NOMO-1 (cell line): Measurements from ENCODE around the gene GPATCH1.
"Not testable (repeated sequence)": the region's sequence is repeated elsewhere in the genome, so short reads cannot be mapped to it uniquely, and the experiment has no call there.

Source experiments
- DNase-seq, 2 experiments: peaks; one replicate each; lab custom pipeline; 2025; ENCODE audit not compliant: unreplicated experiment in 2 of 2; lab: John Stamatoyannopoulos, UW

GPATCH1 gene, protein sequence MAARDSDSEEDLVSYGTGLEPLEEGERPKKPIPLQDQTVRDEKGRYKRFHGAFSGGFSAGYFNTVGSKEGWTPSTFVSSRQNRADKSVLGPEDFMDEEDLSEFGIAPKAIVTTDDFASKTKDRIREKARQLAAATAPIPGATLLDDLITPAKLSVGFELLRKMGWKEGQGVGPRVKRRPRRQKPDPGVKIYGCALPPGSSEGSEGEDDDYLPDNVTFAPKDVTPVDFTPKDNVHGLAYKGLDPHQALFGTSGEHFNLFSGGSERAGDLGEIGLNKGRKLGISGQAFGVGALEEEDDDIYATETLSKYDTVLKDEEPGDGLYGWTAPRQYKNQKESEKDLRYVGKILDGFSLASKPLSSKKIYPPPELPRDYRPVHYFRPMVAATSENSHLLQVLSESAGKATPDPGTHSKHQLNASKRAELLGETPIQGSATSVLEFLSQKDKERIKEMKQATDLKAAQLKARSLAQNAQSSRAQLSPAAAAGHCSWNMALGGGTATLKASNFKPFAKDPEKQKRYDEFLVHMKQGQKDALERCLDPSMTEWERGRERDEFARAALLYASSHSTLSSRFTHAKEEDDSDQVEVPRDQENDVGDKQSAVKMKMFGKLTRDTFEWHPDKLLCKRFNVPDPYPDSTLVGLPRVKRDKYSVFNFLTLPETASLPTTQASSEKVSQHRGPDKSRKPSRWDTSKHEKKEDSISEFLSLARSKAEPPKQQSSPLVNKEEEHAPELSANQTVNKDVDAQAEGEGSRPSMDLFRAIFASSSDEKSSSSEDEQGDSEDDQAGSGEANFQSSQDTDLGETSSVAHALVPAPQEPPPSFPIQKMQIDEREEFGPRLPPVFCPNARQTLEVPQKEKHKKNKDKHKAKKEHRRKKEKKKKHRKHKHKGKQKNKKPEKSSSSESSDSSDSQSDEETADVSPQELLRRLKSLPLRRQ

GRCh38 chr19:33080761-33081681 lies at the start of gene GPATCH1:
Gene GPATCH1 (plus strand): TSS chr19:33081181. CDS start chr19:33081194, 13 bp downstream.
- peak; percentile 77 to 83 for DNase-seq

DNA sequence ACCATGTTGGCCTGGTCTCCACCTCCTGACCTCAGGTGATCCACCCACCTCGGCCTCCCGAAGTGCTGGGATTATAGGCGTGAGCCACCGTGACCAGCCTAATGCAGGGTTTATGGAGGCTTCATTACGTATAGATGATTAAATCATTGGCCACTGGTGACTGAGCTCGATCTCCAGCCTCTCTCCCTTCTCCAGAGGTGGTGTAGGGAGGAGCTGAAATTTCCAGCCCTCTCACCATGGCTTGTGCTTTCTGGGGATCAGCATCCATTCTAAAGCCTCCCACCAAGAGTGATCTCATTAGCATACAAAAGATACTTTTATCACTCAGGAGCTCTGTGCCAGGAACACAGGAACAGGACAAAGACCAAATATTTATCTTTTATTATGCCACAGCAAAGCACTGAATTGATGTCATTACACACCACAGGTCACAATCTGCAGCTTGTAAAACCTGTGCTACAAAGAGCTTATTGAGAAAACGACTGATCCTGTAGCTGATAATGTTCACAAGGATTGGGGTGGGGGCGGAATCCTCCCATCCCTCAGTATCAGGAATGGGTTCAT lies 48.7 kb upstream of the GPATCH1 start:
- no peak for DNase-seq

GRCh38 chr19:33035461-33035860 lies 45.5 kb upstream of the GPATCH1 start:
- DNase-seq = no peak

GRCh38 chr19:33036370-33037167 lies 44.4 kb upstream of the GPATCH1 start:
- DNase-seq = not testable (repeated sequence)

- DNase-seq = not testable (repeated sequence)
These were observed 43.6 kb upstream of the GPATCH1 start for GRCh38 chr19:33037168-33038025.

DNA sequence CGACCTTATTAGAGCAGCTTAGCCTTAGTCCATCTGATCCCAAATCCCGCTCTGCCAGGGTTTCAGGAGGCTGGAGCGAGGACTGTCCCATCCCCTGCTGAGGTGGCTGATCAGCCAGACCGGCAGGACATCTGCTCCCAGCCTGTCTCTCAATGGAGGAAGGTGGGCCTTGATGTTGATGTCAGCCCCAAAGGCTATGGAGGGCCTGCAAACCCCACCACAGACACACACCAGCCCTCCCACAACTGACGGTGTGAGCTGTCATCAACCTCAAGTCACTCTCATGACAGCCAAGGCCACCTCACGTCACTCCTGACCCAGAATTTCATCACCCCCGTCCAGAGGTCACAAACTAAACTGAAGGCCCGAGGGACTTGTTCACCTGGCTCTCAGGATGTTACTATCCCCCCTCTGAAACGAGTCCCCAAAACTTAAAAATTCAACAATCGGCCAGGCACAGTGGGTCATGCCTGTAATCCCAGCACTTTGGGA lies 41.8 kb upstream of the GPATCH1 start:
- no peak for DNase-seq

GRCh38 chr19:33039815-33040214 lies 41.2 kb upstream of the GPATCH1 start:
- no peak for DNase-seq

DNA sequence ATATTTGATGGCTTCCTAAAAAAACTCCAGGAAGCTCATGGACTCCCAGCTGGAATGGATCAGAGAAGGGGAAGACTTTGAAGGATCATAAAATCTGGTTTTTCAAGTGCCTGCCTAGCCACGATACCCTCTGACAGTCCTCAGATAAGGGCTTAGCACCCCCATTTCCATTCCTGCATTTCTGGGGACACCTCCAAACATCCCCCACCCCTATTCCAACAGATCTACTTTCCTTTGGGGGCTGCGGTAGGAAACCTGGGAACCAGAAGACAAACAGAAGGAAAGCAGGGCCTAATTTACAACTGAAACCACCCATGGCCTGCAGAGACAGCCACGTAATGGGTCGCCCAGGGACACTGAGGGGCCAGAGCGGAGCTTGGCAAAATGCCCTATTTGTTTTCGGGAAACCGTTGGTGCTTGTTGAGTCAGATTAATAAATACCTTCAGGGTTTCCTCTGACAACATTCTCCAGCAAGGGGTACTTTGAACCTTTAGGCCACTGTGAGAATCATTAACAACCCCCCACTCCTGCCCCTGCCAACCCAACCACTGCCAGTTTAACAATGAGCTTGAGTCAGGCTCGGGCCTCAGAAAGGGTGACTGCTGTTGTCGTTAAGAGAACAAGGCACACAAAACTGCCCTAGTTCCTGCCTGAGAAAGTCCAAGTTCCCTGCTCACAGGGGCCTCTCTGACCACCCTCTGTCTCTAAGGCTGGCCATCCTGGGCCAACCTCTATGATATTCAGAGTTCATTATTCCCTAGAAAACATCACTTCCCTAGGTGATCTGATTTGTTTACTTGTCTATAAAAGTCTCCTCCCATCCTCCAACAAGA lies 39.8 kb upstream of the GPATCH1 start:
- no peak for DNase-seq

DNA sequence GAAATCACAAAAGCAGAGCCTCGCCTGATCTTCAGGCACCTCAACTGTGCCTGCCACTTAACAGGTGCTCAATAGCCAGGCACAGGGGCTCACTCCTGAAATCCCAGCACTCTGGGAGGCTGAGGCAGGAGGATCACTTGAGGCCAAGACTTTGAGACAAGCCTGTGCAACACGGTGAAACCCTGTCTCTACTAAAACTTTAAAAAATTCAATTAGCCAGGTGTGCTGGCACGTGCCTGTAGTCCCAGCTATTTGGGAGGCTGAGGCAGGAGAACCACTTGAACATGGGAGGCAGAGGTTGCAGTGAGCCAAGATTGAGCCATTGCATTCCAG lies 39.2 kb upstream of the GPATCH1 start:
- not testable (repeated sequence) for DNase-seq

GRCh38 chr19:33047422-33047821 lies 33.6 kb upstream of the GPATCH1 start:
- no peak for DNase-seq

GRCh38 chr19:33048806-33049676 lies 31.9 kb upstream of the GPATCH1 start:
- DNase-seq = no peak

- no peak for DNase-seq
These were observed 30.9 kb upstream of the GPATCH1 start for GRCh38 chr19:33050110-33050509.

GRCh38 chr19:33052352-33052972 lies 28.5 kb upstream of the GPATCH1 start:
- no peak for DNase-seq

- DNase-seq = no peak
These were observed 26.4 kb upstream of the GPATCH1 start for GRCh38 chr19:33054623-33055022.

GRCh38 chr19:33055718-33056117 lies 25.3 kb upstream of the GPATCH1 start:
- no peak for DNase-seq

GRCh38 chr19:33060586-33060985 lies 20.4 kb upstream of the GPATCH1 start:
- no peak for DNase-seq
